Measurements from ENCODE around the gene TNP2.

TNP2 gene

GRCh38 chr16:11240636-11241473 is 28.3 kb downstream of the TNP2 start:
- DNase-seq (ENCODE audit: low read depth in 2 of 2): no peak

GRCh38 chr16:11239644-11240632 is 29.2 kb downstream of the TNP2 start:
- DNase-seq (ENCODE audit: low read depth in 2 of 2): no peak

GRCh38 chr16:11238272-11239202 is 30.6 kb downstream of the TNP2 start:
- no peak for DNase-seq (ENCODE audit: low read depth in 2 of 2)

- DNase-seq (ENCODE audit: low read depth in 2 of 2): no peak
Measured at GRCh38 chr16:11236461-11237254, 32.5 kb downstream of the TNP2 start.

- no peak for DNase-seq (ENCODE audit: low read depth in 2 of 2)
Measured at GRCh38 chr16:11235703-11235991, 33.5 kb downstream of the TNP2 start.

GRCh38 chr16:11234884-11235702 is 34.0 kb downstream of the TNP2 start:
- no peak for DNase-seq (ENCODE audit: low read depth in 2 of 2)

- DNase-seq (ENCODE audit: low read depth in 2 of 2): peak; percentile 65 to 76
Measured at GRCh38 chr16:11233727-11234376, 35.3 kb downstream of the TNP2 start.

- DNase-seq (ENCODE audit: low read depth in 2 of 2): peak; percentile 87 to 89
Measured at GRCh38 chr16:11232852-11233726, 36.0 kb downstream of the TNP2 start.

GRCh38 chr16:11232302-11232851 is 36.7 kb downstream of the TNP2 start:
- DNase-seq (ENCODE audit: low read depth in 2 of 2): no peak

GRCh38 chr16:11231367-11231970 is 37.7 kb downstream of the TNP2 start:
- DNase-seq (ENCODE audit: low read depth in 2 of 2): no peak

- DNase-seq (ENCODE audit: low read depth in 2 of 2): no peak
Measured at GRCh38 chr16:11229906-11230305, 39.2 kb downstream of the TNP2 start.

GRCh38 chr16:11229432-11229831 is 39.7 kb downstream of the TNP2 start:
- DNase-seq (ENCODE audit: low read depth in 2 of 2): no peak

- DNase-seq (ENCODE audit: low read depth in 2 of 2): no peak
Measured at GRCh38 chr16:11225677-11226549, 43.2 kb downstream of the TNP2 start.

GRCh38 chr16:11224894-11225676 is 44.0 kb downstream of the TNP2 start:
- DNase-seq (ENCODE audit: low read depth in 2 of 2): peak; percentile 77 to 82

- peak; percentile 67 to 73 for DNase-seq (ENCODE audit: low read depth in 2 of 2)
Measured at GRCh38 chr16:11224096-11224893, 44.8 kb downstream of the TNP2 start.

All from stimulated activated CD8-positive, alpha-beta memory T cell treated with anti-CD3 and anti-CD28 coated beads, Interleukin-2, amount 100 ng/mL, for 48 hours (primary cell).